GM12875 (cell line): Measurements from ENCODE around the gene PROB1.

Source experiments
- H3K4me3 ChIP-seq: one replicate; pipeline ENCODE4 v1.5.1; 2011; ENCODE audit warnings: low read depth, low read length, control low read depth
- CTCF ChIP-seq: IDR thresholded peaks from 2 replicates; pipeline ENCODE4 v1.5.1; 2011; ENCODE audit warnings: low read depth, mild to moderate bottlenecking, control low read depth, inconsistent platforms, low read length, moderate library complexity, borderline replicate concordance; ENCODE audit not compliant: insufficient read depth

PROB1 gene

DNA sequence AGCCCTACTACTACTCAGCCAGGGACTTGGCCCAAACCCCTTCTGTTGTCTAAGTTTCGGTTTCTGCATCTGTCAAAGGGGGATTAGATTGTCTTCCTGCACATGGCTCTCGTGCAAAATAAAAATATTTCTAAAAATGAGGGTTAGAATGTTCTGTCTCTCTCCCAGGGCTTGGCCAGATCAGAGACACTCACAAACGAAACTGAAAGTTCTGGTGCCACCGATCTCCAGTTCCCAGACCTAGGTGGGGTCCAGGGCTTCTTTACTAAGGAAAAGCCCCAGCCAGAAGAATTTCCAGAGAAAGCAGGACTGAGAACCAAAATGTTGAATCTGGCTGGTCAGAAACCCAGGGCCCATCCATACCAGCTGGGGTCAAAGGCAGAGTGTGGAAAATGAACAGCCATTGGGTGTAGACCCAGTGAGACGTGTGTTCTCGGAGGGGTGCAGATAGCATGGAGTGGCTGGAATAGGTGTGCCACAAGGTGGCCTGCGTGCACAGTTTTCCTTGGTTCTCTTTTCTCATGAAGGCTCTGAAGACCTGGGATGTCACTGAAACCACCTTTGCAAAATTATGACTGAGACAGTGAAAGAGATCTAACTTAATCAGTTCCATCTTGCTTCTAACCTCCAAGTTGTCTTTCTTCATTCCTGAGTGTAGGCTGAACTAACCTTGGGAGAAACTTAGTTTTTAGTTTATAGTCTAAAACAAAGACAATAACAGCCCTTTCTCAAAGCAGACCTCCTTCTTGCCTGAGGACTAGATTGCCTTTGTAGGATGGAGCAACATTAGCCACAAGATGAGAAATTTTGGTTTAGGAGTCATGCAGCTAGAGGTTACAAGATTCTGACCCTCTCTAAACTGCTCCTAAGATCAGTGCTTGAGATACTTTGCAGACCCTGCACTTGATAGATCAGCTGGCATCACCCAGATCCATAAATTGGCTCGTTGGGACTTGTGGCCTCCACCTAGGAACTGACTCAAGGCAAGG is 9.5 kb downstream of the PROB1 start:
- no peak for TF ChIP-seq CTCF
- H3K4me3 ChIP-seq = no peak overlapping the region

- no peak for TF ChIP-seq CTCF
- H3K4me3 ChIP-seq = no peak overlapping the region
Observed at GRCh38 chr5:139384591-139385051, 10.3 kb downstream of the PROB1 start.

DNA sequence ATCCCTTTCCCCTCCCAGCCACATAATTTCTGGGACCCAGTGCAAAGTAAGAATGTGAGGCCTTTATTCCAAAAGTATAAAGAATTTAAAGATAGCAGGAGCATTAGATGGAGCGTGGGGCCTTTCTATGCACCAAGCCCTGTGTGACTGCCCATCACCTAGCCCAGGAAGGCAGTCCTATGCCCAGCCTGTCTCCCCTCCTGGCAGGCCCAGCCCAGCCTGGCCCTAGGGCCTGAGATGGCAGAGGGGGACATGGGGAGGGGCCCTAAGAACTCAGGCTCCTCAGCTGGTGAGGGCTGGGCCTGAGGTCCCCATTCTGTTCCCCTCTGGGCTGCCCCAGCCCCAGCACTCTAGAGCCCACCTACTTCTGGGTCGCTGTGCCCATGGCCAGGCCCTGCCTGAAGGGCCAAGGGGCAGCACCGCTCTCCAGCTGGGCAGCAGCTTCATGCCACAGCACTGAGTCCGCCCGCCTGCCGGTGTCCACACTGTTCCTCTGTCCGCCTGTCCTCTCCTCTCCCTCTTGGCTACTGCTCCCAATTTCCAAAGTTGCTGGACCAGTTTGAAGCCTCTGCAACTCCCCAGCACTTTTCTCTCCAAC is 10.8 kb downstream of the PROB1 start:
- H3K4me3 ChIP-seq = no peak overlapping the region
- no peak for TF ChIP-seq CTCF

- TF ChIP-seq CTCF = no peak
- H3K4me3 ChIP-seq = no peak within 1 kb of the TSS
Observed at GRCh38 chr5:139383275-139383992, 11.5 kb downstream of the PROB1 start, which contains the start of gene SLC23A1. Gene SLC23A1, minus strand, starts transcription at chr5:139383297. Its CDS starts 44 bp downstream, at chr5:139383253.

DNA sequence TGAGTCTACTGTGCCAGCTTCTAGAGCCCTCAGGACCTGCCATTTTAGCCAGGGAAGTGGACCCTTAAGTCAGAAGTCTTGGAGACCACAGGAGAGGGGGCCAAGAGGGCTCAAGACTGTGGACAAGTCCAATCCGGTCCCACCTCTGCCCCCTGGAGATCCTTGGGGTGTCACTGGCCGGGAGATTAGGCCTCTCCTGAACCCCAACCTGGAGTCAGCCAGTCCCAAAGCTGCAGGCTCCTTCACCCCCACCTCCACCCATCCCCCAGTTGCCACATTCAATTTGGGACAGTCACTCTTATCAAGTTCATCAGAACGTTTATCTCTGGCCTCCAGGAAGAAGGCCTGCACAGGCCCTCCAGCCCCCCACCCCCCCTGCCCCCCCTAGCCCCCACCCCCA is 12.1 kb downstream of the PROB1 start:
- TF ChIP-seq CTCF = no peak
- no peak overlapping the region for H3K4me3 ChIP-seq

DNA sequence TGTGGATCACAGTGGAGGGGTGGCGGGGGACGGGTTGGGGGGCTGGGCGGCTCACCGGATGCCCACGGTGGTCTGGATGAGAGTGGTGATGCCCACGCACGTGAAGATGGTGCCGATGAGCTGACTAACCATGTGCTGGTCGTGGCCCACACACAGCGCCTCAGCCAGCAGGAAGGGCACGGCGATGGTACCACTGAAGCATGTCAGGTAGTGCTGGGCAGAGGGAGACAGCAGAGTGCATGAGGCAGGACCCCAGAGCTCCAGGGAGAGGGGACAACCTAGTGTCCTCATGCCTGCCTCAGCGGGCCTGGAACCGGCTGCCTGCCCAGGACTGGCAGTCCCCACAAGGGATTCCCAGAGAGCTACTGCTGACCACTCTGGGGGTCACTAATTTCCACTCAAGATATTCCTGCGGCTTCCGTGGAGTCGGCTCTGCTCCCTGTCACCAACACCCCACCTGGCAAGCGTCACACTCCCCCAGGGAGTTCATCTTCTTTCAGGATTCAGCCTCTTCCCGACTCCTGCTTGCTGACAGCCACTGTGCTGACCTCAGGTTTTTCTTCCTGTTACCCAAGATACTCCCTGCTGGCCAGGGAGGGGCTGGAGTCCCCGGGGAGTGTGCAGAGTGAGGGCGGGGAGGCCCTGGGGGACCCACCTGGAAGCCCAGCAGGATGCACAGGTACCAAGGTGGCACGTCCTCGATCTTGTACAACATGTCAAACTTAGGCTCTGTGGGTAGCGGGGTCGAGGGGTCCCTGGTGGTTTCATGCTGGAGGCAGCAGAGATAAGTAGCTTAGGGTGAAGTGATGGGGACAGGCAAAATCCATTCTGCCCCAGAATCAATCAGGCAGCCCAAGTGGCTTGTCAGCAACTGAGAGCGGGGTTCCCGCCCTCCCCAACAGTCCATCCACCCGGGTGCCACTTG is 12.8 kb downstream of the PROB1 start:
- TF ChIP-seq CTCF = no peak
- no peak overlapping the region for H3K4me3 ChIP-seq
